ENCODE results near the gene CTNNA3. TPM values are rescaled to one million over a fixed set of nuclear protein-coding genes. Genes with fewer than 3 reads are reported as not detected.

The CTNNA3 gene
- total RNA-seq, 1 donor from 2014 or later, result under 0.01 TPM

DNA sequence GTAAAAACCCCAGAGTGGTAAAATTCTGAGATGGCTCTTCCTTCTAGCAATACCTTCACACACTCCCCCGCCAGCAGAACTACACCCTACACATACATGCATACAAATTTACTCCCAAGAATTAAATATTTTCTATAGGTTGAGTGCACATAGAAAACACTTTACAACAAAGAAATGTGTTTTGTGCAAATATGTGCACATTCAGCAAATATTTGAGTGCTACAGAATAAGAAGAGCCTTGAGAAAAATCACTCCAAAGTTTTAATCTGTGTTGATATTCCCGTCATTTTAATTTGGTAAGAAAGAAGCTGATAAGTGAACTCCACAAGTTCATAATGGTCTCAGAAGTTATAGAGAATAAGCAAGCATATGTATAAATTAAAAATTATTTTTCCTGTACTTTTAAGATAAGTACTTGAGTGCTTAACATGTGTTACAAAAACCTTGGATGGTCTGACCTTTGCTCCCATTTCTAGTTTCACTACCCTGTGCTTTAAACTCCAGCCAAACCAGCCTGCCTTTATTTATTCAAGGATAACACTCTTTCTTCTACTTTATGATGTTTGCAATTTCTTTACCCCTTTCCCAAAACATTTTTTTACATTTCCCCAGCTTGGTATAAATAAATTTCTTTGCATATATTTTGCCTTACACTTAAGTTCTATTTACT is 1503.7 kb downstream of the CTNNA3 start:
- DNase-seq (ENCODE audit: low spot score in 2 of 2), result no peak
- Histone ChIP-seq H3K9me3 (no peaks in the 10 kb centered on the region), H3K27ac (no peak overlapping the region), H3K27me3 (no peaks in the 10 kb centered on the region), H3K4me3 (no peak overlapping the region), H3K36me3 (no peaks in the 10 kb centered on the region), H3K4me1 (no peaks in the 10 kb centered on the region)
- intact Hi-C loops (cut with DNase I), result no loop called here
- TF ChIP-seq, protein P1, sequence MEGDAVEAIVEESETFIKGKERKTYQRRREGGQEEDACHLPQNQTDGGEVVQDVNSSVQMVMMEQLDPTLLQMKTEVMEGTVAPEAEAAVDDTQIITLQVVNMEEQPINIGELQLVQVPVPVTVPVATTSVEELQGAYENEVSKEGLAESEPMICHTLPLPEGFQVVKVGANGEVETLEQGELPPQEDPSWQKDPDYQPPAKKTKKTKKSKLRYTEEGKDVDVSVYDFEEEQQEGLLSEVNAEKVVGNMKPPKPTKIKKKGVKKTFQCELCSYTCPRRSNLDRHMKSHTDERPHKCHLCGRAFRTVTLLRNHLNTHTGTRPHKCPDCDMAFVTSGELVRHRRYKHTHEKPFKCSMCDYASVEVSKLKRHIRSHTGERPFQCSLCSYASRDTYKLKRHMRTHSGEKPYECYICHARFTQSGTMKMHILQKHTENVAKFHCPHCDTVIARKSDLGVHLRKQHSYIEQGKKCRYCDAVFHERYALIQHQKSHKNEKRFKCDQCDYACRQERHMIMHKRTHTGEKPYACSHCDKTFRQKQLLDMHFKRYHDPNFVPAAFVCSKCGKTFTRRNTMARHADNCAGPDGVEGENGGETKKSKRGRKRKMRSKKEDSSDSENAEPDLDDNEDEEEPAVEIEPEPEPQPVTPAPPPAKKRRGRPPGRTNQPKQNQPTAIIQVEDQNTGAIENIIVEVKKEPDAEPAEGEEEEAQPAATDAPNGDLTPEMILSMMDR (IDR thresholded peaks at IDR 0.05), result no peak

DNA sequence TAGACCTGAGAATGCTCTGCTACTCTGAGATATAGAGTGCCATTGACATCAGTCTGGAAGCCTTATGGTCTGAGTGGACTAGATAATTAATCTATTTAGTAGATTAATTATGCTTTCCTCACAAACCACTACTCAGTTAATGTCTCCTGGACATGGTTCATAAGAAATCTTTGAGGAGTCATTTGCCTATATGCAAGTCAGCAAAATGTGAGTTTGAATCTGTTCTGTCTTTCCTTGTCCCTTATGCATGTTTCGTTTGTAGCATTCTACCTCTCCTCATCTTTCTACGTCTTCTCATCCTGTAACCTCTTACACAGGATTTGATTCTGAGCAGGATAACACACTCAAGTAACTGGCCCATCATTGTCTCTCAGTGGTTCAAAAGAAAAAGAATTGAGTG is 1505.6 kb downstream of the CTNNA3 start:
- H3K36me3 ChIP-seq, result no peaks in the 10 kb centered on the region
- no peak for DNase-seq (ENCODE audit: low spot score in 2 of 2)
- intact Hi-C loops (cut with DNase I), result no loop called here
- no peaks in the 10 kb centered on the region for H3K9me3 ChIP-seq
- no peak overlapping the region for H3K4me3 ChIP-seq
- no peak overlapping the region for H3K27ac ChIP-seq
- TF ChIP-seq, protein P1 (IDR thresholded peaks at IDR 0.05), result no peak
- H3K27me3 ChIP-seq, result no peaks in the 10 kb centered on the region
- H3K4me1 ChIP-seq, result no peaks in the 10 kb centered on the region

DNA sequence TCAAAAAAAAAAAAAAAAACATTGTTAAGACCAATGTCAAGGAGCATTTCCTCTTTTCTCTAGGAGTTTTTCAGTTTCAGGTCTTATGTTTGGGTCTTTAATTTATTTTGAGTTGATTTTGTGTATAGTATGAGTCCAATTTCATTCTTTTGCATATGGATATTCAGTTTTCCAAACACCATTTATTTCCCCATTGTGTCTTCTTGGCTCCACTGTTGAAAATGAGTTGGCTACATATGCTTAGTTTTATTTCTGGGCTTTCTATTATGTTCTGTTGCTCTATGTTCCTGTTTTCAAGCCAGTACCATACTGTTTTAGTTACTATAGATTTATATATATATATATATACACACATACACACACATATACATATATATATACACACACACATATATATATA is 1506.7 kb downstream of the CTNNA3 start:
- no peaks in the 10 kb centered on the region for H3K27me3 ChIP-seq
- H3K36me3 ChIP-seq, result no peaks in the 10 kb centered on the region
- H3K27ac ChIP-seq, result no peak overlapping the region
- H3K4me1 ChIP-seq, result no peaks in the 10 kb centered on the region
- TF ChIP-seq, protein P1 (IDR thresholded peaks at IDR 0.05), result no peak
- intact Hi-C loops (cut with DNase I), result no loop called here
- H3K9me3 ChIP-seq, result no peaks in the 10 kb centered on the region
- no peak overlapping the region for H3K4me3 ChIP-seq
- DNase-seq (ENCODE audit: low spot score in 2 of 2), result no peak

DNA sequence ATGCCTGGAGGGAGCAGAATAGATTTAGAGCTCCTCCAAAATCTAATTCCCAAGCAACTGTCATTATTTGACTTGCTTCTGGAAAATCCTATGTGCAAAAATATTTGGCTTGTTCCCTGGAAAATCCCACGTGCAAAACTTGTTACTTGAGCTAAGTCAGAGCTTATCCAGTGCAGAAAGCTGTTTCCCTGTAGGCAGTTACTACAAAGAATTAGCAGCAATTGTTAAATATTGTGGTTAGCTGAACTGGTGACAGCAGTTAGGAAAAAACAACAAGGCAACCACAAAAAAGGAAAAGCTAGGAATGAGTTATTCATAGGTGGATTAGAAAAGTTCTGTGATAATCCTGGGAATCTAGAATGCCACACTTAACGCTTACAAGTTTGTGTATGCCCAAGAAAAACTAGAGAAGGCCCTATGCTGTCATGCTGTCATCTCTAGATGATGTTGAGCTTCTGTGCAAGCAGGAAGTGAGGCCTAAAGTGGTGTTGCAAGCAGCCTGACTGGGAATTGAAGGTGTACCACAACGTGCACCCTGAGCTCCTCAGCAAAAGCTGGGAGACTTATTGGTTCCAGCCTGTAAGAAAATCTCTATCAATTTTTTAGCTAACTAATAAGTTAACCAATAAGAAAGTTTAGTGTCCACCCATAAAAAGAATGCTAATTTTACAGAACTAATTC is 1508.8 kb downstream of the CTNNA3 start:
- intact Hi-C loops (cut with DNase I), result no loop called here
- Histone ChIP-seq H3K4me3 (no peak overlapping the region), H3K4me1 (no peaks in the 10 kb centered on the region), H3K27ac (no peak overlapping the region), H3K36me3 (no peaks in the 10 kb centered on the region), H3K9me3 (no peaks in the 10 kb centered on the region), H3K27me3 (no peaks in the 10 kb centered on the region)
- no peak for DNase-seq (ENCODE audit: low spot score in 2 of 2)
- TF ChIP-seq, protein P1 (IDR thresholded peaks at IDR 0.05), result no peak

DNA sequence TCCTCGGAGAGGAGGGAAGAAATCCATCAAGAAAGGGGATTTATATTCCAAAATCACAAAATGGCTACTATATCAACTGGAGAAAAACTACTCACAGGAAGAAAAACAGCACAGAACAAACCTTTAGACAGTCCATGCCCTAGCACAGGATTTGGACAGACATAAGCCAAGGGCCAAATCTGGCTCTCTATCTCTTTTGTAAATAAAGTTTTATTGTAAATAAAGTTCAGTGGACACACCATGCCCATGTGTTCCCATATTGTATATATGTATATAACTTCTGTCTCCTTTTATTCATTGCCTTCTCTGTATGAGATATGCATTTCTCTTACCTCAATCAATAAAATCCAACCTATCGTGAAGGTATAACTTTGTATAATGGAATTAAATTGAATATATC is 1513.0 kb downstream of the CTNNA3 start:
- TF ChIP-seq, protein P1 (IDR thresholded peaks at IDR 0.05), result no peak
- no peaks in the 10 kb centered on the region for H3K9me3 ChIP-seq
- H3K27me3 ChIP-seq, result no peaks in the 10 kb centered on the region
- no peak overlapping the region for H3K4me3 ChIP-seq
- no peak overlapping the region for H3K27ac ChIP-seq
- DNase-seq (ENCODE audit: low spot score in 2 of 2), result no peak
- H3K36me3 ChIP-seq, result no peaks in the 10 kb centered on the region
- intact Hi-C loops (cut with DNase I), result no loop called here
- H3K4me1 ChIP-seq, result no peaks in the 10 kb centered on the region

Data from ascending aorta (tissue), 2 donors.